HG03354 (cell line): ENCODE data around the gene OST4.

Experiments used
- ATAC-seq: cut with Tn5 transposase; IDR thresholded peaks from one replicate; pipeline ENCODE4 v1.9.1; 2021; ENCODE audit warnings: mild to moderate bottlenecking; ENCODE audit not compliant: unreplicated experiment, poor library complexity, severe bottlenecking

The OST4 gene

GRCh38 chr2:27093430-27094352 lies 22.2 kb upstream of the OST4 start:
- no peak for ATAC-seq

GRCh38 chr2:27092696-27093429 lies 21.4 kb upstream of the OST4 start:
- ATAC-seq: no peak

- ATAC-seq: no peak
These were observed 20.6 kb upstream of the OST4 start for GRCh38 chr2:27091746-27092695.

GRCh38 chr2:27089111-27089954 lies 17.9 kb upstream of the OST4 start:
- ATAC-seq: no peak

- ATAC-seq: no peak
These were observed 17.2 kb upstream of the OST4 start for GRCh38 chr2:27088634-27089033.

GRCh38 chr2:27087823-27088410 lies 16.5 kb upstream of the OST4 start:
- ATAC-seq: no peak

- peak; percentile 24 for ATAC-seq
These were observed 15.5 kb upstream of the OST4 start, which contains the start of gene KHK for GRCh38 chr2:27086724-27087593. Gene KHK (plus strand): TSS chr2:27086772. CDS start chr2:27087260, 488 bp downstream.

GRCh38 chr2:27086090-27086723 lies 14.8 kb upstream of the OST4 start:
- ATAC-seq: peak; percentile 70

- ATAC-seq: peak; percentile 4
These were observed 14.2 kb upstream of the OST4 start for GRCh38 chr2:27085673-27086089.

GRCh38 chr2:27085062-27085672 lies 13.7 kb upstream of the OST4 start:
- no peak for ATAC-seq

- ATAC-seq: no peak
These were observed 13.0 kb upstream of the OST4 start for GRCh38 chr2:27084297-27085061.

- no peak for ATAC-seq
These were observed 12.2 kb upstream of the OST4 start for GRCh38 chr2:27083410-27084296.

GRCh38 chr2:27082773-27083409 lies 11.4 kb upstream of the OST4 start:
- no peak for ATAC-seq

- no peak for ATAC-seq
These were observed 10.7 kb upstream of the OST4 start for GRCh38 chr2:27081984-27082772.
